Nucleus accumbens (tissue), 56 donors: ENCODE data around the gene JMJD4.
"Not testable (repeated sequence)": the region's sequence is repeated elsewhere in the genome, so short reads cannot be mapped to it uniquely, and the experiment has no call there.

Experiments used
- DNase-seq, 56 donors: peaks; one replicate each; lab custom pipeline; 2025; lab: John Stamatoyannopoulos, UW

The JMJD4 gene

GRCh38 chr1:227709451-227709850 is 25.7 kb downstream of the JMJD4 start:
- DNase-seq: no peak

- no peak for DNase-seq
Measured at GRCh38 chr1:227707846-227708245, 27.3 kb downstream of the JMJD4 start.

GRCh38 chr1:227701631-227702030 is 33.5 kb downstream of the JMJD4 start:
- DNase-seq: not testable (repeated sequence)

- no peak for DNase-seq
Measured at GRCh38 chr1:227697321-227697864, 37.7 kb downstream of the JMJD4 start.

GRCh38 chr1:227685807-227686206 is 49.3 kb downstream of the JMJD4 start:
- no peak for DNase-seq
